MM.1S (cell line): ENCODE results near the gene ZBTB44.

Experiments used
- EZH2 ChIP-seq: fragments of 300-600 bp; sonication (generic); optimal IDR thresholded peaks from 2 replicates; pipeline ENCODE3; 2017; ENCODE audit warnings: low read depth, mild to moderate bottlenecking, antibody characterized with exemption, low read length, mixed read lengths
- EZH2phosphoT487 ChIP-seq: fragments of 300-600 bp; sonication (generic); IDR thresholded peaks from 2 replicates; pipeline ENCODE4 v1.6.1; 2018; ENCODE audit warnings: antibody characterized with exemption, low read length
- TF ChIP-seq, protein P1 (sequence below): fragments of 300-600 bp; sonication (generic); IDR thresholded peaks from 2 replicates; pipeline ENCODE4 v1.5.1; 2016; ENCODE audit warnings: antibody characterized with exemption, low read length, mixed read lengths

DNA sequence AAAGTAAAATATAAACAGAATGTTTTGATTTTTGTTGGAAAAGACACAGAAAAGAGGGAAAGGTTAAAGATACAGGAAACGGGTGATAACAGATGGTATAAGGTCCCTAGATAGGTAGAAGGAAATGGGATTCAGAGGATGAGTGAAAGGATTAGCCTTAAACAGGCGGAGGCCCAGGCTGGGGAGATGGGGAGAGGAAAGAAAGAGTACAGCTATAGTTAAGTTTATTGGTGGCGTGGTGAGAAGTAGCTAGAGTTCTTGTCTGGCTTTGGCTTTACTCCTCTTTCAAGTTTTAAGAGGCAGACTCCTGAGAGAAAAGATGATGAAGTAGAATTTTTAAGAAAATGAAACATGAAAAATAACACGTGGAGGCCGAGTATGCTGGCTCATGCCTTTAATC lies 13.7 kb downstream of the ZBTB44 start:
- TF ChIP-seq, protein P1, sequence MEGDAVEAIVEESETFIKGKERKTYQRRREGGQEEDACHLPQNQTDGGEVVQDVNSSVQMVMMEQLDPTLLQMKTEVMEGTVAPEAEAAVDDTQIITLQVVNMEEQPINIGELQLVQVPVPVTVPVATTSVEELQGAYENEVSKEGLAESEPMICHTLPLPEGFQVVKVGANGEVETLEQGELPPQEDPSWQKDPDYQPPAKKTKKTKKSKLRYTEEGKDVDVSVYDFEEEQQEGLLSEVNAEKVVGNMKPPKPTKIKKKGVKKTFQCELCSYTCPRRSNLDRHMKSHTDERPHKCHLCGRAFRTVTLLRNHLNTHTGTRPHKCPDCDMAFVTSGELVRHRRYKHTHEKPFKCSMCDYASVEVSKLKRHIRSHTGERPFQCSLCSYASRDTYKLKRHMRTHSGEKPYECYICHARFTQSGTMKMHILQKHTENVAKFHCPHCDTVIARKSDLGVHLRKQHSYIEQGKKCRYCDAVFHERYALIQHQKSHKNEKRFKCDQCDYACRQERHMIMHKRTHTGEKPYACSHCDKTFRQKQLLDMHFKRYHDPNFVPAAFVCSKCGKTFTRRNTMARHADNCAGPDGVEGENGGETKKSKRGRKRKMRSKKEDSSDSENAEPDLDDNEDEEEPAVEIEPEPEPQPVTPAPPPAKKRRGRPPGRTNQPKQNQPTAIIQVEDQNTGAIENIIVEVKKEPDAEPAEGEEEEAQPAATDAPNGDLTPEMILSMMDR: no peak
- TF ChIP-seq EZH2phosphoT487 (no peak), EZH2 (no peak)
